ENCODE results near the gene NAIF1. TPM values are rescaled to one million over a fixed set of nuclear protein-coding genes. Genes with fewer than 3 reads are reported as not detected.

NAIF1 gene
- polyA plus RNA-seq, 2 of the 4 experiments (the other 2 are of a cell fraction): 6.0 to 7.5 TPM

DNA sequence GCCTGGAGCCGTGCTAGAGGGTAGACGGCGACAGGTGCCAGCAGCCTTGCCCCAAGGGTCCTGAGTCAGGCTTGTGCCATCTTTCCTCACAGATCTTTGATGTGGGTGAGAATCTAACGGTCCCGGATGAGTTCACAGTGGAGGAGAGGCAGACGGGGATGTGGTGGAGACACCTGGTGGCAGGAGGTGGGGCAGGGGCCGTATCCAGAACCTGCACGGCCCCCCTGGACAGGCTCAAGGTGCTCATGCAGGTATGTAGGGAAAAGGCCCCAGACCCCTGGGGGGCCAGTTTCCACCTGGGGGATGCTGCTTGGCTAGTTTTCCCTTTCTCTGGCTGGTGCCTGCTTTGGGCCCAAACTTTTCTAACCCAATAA lies 36.5 kb upstream of the NAIF1 start (continued):
- no peak for TF ChIP-seq PBX3 (IDR thresholded peaks at IDR 0.05)
- no peak for TF ChIP-seq HES2 (IDR thresholded peaks at IDR 0.05)
- no peak for TF ChIP-seq SREBF2 (IDR thresholded peaks at IDR 0.05)
- TF ChIP-seq JUNB (IDR thresholded peaks at IDR 0.05): no peak
- TF ChIP-seq CBX8 (IDR thresholded peaks at IDR 0.05): no peak
- no peak for TF ChIP-seq MYC (IDR thresholded peaks at IDR 0.05; ENCODE audit: borderline replicate concordance, low read length)
- TF ChIP-seq RCOR1 (IDR thresholded peaks at IDR 0.05; ENCODE audit: low read depth, low read length): no peak
- no peak for TF ChIP-seq KDM1A (IDR thresholded peaks at IDR 0.05; ENCODE audit: low read depth)
- 0 out of 3 replicates have a peak, but pooled peaks have one; percentile 31 for TF ChIP-seq SMC3 (IDR thresholded peaks at IDR 0.05)
- no peak for TF ChIP-seq TP53 (CRISPR knock-in tag; IDR thresholded peaks at IDR 0.05)

- ChIA-PET CTCF (interaction anchor here (0.6 to 19.6 kb wide), 9 partner anchors 10 to 161 kb away, joined by 3 to 290 read pairs (median 7); no protein-coding TSS in a partner anchor), POLR2A (interaction anchor here (0.8 kb wide), 1 partner anchor 9 kb away, joined by 3 read pairs; no protein-coding TSS in a partner anchor)
- TF ChIP-seq MAZ (IDR thresholded peaks at IDR 0.05; ENCODE audit: borderline replicate concordance, low read depth, low read length): no peak
- no peak for TF ChIP-seq NPAS2 (CRISPR knock-in tag; IDR thresholded peaks at IDR 0.05; ENCODE audit: borderline replicate concordance)
- no peak for TF ChIP-seq SREBF2 (IDR thresholded peaks at IDR 0.05)
- TF ChIP-seq RARB (CRISPR knock-in tag; IDR thresholded peaks at IDR 0.05): no peak
- TF ChIP-seq KDM1A (IDR thresholded peaks at IDR 0.05; ENCODE audit: low read depth): no peak
- TF ChIP-seq FOSL2 (IDR thresholded peaks at IDR 0.05): no peak
- no peak for TF ChIP-seq FOSL2 (CRISPR knock-in tag; IDR thresholded peaks at IDR 0.05)
- no peak for TF ChIP-seq SMC3 (IDR thresholded peaks at IDR 0.05)
- no peak for TF ChIP-seq HOXB5 (CRISPR knock-in tag; IDR thresholded peaks at IDR 0.05)
- TF ChIP-seq USF2 (IDR thresholded peaks at IDR 0.05): no peak
- no peak for TF ChIP-seq CEBPB (IDR thresholded peaks at IDR 0.05)
- no peak for TF ChIP-seq RCOR1 (IDR thresholded peaks at IDR 0.05; ENCODE audit: low read depth, low read length)
- TF ChIP-seq ZNF302 (CRISPR knock-in tag; IDR thresholded peaks at IDR 0.05): no peak
- no peak for TF ChIP-seq EHF (CRISPR knock-in tag; IDR thresholded peaks at IDR 0.05)
- no peak for TF ChIP-seq HES2 (IDR thresholded peaks at IDR 0.05)
- no peak for TF ChIP-seq HOXB13 (CRISPR knock-in tag; IDR thresholded peaks at IDR 0.05; ENCODE audit: low read depth)
- no peak for TF ChIP-seq EP300 (IDR thresholded peaks at IDR 0.05)
- 93% methylated on average over 21 of the region's 23 CpGs for whole genome bisulfite sequencing (ENCODE audit: missing lambda C conversion rate)
- ATAC-seq: no peak
- H3K4me1 ChIP-seq: peaks cover 21% of the 10 kb centered on the region
- H3K4me2 ChIP-seq: no peak overlapping the region
- H3K9me3 ChIP-seq: no peaks in the 10 kb centered on the region
- no peak overlapping the region for H3K4me3 ChIP-seq
- no peak for DNase-seq (ENCODE audit: low read depth in 1 of 2, low spot score in 1 of 2)
- no peak overlapping the region for H3K27ac ChIP-seq
- FAIRE-seq: no peak
Observed at GRCh38 chr9:128102861-128103588, 35.9 kb upstream of the NAIF1 start.

DNA sequence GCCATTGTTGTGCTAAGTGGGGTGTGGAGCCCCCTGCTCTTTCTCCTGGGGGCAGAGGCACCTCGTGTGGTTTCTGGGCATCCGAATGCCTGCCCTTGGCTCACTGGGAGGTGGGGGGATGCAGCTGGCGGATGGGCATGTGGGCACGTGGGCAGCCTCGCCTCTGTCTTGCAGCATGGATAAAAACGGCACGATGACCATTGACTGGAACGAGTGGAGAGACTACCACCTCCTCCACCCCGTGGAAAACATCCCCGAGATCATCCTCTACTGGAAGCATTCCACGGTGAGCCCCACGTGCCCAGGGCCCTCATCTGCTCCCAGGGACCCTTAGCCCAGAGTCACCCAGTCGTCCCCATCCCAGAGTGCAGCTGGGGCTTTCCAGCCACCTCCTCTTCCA lies 35.1 kb upstream of the NAIF1 start:
- H3K4me1 ChIP-seq: peaks cover 29% of the 10 kb centered on the region
- H3K4me2 ChIP-seq: no peak overlapping the region
- H3K4me3 ChIP-seq: no peak overlapping the region
- DNase-seq (ENCODE audit: low read depth in 1 of 2, low spot score in 1 of 2) (no peak), ATAC-seq (no peak), FAIRE-seq (no peak)
- H3K27ac ChIP-seq: no peak overlapping the region
- no peaks in the 10 kb centered on the region for H3K9me3 ChIP-seq
- POLR2A ChIA-PET: no interaction called here
- 88% methylated on average over 13 of the region's 13 CpGs for WGBS (ENCODE audit: missing lambda C conversion rate)
- CTCF ChIA-PET: interaction anchor here (1.4 to 19.6 kb wide), 5 partner anchors 9 to 160 kb away, joined by 7 to 290 read pairs (median 9); no protein-coding TSS in a partner anchor
- TF ChIP-seq ZNF302 (CRISPR knock-in tag; IDR thresholded peaks at IDR 0.05): no peak
- TF ChIP-seq JUNB (IDR thresholded peaks at IDR 0.05): no peak
- TF ChIP-seq HEYL (CRISPR knock-in tag; IDR thresholded peaks at IDR 0.05): no peak
- TF ChIP-seq, protein P1, sequence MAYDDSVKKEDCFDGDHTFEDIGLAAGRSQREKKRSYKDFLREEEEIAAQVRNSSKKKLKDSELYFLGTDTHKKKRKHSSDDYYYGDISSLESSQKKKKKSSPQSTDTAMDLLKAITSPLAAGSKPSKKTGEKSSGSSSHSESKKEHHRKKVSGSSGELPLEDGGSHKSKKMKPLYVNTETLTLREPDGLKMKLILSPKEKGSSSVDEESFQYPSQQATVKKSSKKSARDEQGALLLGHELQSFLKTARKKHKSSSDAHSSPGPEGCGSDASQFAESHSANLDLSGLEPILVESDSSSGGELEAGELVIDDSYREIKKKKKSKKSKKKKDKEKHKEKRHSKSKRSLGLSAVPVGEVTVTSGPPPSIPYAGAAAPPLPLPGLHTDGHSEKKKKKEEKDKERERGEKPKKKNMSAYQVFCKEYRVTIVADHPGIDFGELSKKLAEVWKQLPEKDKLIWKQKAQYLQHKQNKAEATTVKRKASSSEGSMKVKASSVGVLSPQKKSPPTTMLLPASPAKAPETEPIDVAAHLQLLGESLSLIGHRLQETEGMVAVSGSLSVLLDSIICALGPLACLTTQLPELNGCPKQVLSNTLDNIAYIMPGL (CRISPR knock-in tag; IDR thresholded peaks at IDR 0.05; ENCODE audit: borderline replicate concordance): no peak
- no peak for TF ChIP-seq FOSB (CRISPR knock-in tag; IDR thresholded peaks at IDR 0.05)
- TF ChIP-seq SREBF2 (IDR thresholded peaks at IDR 0.05): no peak
- TF ChIP-seq ESRRA (IDR thresholded peaks at IDR 0.05; ENCODE audit: borderline replicate concordance, low read length): no peak
- TF ChIP-seq ZFP36 (IDR thresholded peaks at IDR 0.05; ENCODE audit: borderline replicate concordance, partially characterized antibody): no peak
- TF ChIP-seq GATA3 (IDR thresholded peaks at IDR 0.05; ENCODE audit: borderline replicate concordance): no peak
- TF ChIP-seq NPAS2 (CRISPR knock-in tag; IDR thresholded peaks at IDR 0.05; ENCODE audit: borderline replicate concordance): no peak

All from A549 (cell line).